ENCODE data around the gene KREMEN2. TPM values are rescaled to one million over a fixed set of nuclear protein-coding genes. Genes with fewer than 3 reads are reported as not detected.

Gene KREMEN2
- total RNA-seq, 4 donors from 2014 or later = 0.40 to 1.6 TPM; not detected in 2

DNA sequence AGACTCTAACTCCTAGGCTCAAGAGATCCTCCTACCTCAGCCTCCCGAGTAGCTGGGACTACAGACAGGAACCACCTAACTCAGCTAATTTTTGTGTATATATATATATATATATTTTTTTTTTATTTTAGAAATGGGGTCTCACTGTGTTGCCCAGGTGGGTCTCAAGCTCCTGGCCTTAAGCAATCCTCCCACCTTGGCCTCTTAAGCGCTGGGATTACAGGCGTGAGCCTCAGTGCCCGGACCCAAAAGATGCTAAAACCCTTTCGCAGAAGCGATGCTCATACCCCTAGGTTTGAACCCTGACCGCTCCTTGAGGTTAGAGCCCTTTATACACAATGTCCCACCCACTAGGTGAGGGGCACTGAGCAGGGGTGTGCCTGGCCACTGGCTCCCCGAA is 46.4 kb downstream of the KREMEN2 start:
- DNase-seq = no peak
- no peak for TF ChIP-seq POLR2A (IDR thresholded peaks at IDR 0.05)
- TF ChIP-seq CTCF (IDR thresholded peaks at IDR 0.05) = no peak
- Histone ChIP-seq H3K27ac (no peak overlapping the region), H3K9me3 (no peaks in the 10 kb centered on the region), H3K4me1 (peaks cover 8 to 31% (median 12%) of the 10 kb centered on the region in 4 donors), H3K36me3 (no peaks in the 10 kb centered on the region), H3K4me3 (no peak overlapping the region), H3K27me3 (no peaks in the 10 kb centered on the region)

- Histone ChIP-seq H3K4me1 (peaks cover 8 to 17% (median 11%) of the 10 kb centered on the region in 4 donors), H3K27ac (no peak overlapping the region), H3K9me3 (no peaks in the 10 kb centered on the region), H3K4me3 (no peak overlapping the region), H3K36me3 (no peaks in the 10 kb centered on the region), H3K27me3 (no peaks in the 10 kb centered on the region)
- DNase-seq = no peak
- TF ChIP-seq CTCF (IDR thresholded peaks at IDR 0.05) (no peak), POLR2A (IDR thresholded peaks at IDR 0.05) (no peak)
These were observed 48.2 kb downstream of the KREMEN2 start for GRCh38 chr16:3012246-3012645.

- DNase-seq = peak in 2 of 3 donors; percentile 62 to 69
- TF ChIP-seq CTCF (IDR thresholded peaks at IDR 0.05) (peak in 1 of 6 experiments; percentile 4), POLR2A (IDR thresholded peaks at IDR 0.05) (peak in 1 of 2 donors; percentile 37)
- Histone ChIP-seq H3K36me3 (no peaks in the 10 kb centered on the region), H3K4me1 (peaks cover 3 to 10% (median 7%) of the 10 kb centered on the region in 4 donors), H3K27me3 (no peaks in the 10 kb centered on the region), H3K9me3 (no peaks in the 10 kb centered on the region), H3K27ac (no peak within 1 kb of the TSS), H3K4me3 (no peak within 1 kb of the TSS)
These were observed 48.8 kb downstream of the KREMEN2 start, which contains the start of gene CLDN9 for GRCh38 chr16:3012828-3013420. Gene CLDN9 (plus strand): TSS chr16:3012923. CDS start chr16:3013363, 440 bp downstream.

DNA sequence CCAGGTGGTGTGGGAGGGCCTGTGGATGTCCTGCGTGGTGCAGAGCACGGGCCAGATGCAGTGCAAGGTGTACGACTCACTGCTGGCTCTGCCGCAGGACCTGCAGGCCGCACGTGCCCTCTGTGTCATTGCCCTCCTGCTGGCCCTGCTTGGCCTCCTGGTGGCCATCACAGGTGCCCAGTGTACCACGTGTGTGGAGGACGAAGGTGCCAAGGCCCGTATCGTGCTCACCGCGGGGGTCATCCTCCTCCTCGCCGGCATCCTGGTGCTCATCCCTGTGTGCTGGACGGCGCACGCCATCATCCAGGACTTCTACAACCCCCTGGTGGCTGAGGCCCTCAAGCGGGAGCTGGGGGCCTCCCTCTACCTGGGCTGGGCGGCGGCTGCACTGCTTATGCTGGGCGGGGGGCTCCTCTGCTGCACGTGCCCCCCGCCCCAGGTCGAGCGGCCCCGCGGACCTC is 49.4 kb downstream of the KREMEN2 start:
- Histone ChIP-seq H3K4me3 (no peak overlapping the region), H3K4me1 (peaks cover 0 to 6% (median 1%) of the 10 kb centered on the region in 4 donors), H3K27me3 (no peaks in the 10 kb centered on the region), H3K27ac (no peak overlapping the region), H3K36me3 (no peaks in the 10 kb centered on the region), H3K9me3 (no peaks in the 10 kb centered on the region)
- no peak for DNase-seq
- TF ChIP-seq CTCF (IDR thresholded peaks at IDR 0.05) = no peak
- TF ChIP-seq POLR2A (IDR thresholded peaks at IDR 0.05) = no peak

DNA sequence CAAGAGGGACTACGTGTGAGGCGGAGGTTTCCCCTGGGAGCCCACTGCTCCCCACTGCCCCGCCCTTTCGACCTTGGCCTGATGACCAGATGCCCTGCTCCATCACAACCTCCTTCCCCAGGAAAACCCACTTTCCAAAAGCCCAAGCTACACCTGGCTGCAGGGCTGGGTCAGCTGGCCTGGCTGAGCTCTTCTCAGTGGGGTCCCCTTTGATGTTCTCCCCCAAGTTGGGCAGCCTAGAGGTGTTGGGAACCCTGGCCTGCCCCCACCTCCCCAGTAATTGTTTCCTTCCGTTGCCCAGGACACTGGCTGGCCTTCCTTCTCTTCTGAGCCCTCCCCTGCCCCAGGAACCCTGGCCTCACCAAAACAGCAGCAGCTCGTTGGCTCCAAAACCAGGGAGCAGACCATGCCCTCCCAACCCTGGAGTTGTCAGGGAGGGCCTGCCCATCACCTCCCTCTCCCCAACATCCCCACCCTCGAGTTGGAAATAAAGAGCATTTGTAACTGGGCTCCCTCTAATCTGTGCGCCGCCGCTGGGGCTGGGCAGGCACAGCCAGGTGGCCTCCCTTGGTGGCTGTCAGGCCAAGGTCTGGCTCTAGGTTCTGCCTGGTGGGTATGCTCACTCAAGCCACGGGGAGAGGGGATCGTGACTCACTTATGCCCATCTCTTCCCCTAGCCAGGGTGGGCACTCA is 50.1 kb downstream of the KREMEN2 start:
- H3K4me3 ChIP-seq = no peak overlapping the region
- H3K9me3 ChIP-seq = no peaks in the 10 kb centered on the region
- H3K36me3 ChIP-seq = no peaks in the 10 kb centered on the region
- peaks cover 0 to 6% (median 0%) of the 10 kb centered on the region in 4 donors for H3K4me1 ChIP-seq
- TF ChIP-seq POLR2A (IDR thresholded peaks at IDR 0.05) (no peak), CTCF (IDR thresholded peaks at IDR 0.05) (no peak)
- H3K27ac ChIP-seq = no peak overlapping the region
- H3K27me3 ChIP-seq = no peaks in the 10 kb centered on the region
- no peak for DNase-seq

All from Peyer's patch (tissue), 4 donors.